Trophoblast cell (in vitro differentiated cells and primary cell): ENCODE results near the gene SDR9C7.

Experiments
- DNase-seq, 2 donors: peaks; one replicate each; pipeline ENCODE4 v3.0.0-alpha.2; 2016
- H2AFZ ChIP-seq: 2 replicates; pipeline ENCODE4 v1.6.1; 2013; ENCODE audit warnings: low read length, moderate library complexity, mild to moderate bottlenecking; ENCODE audit not compliant: insufficient read depth, poor library complexity
- H2AK5ac ChIP-seq: 2 replicates; pipeline ENCODE4 v1.6.1; 2013; ENCODE audit warnings: mild to moderate bottlenecking, low read length
- H2BK120ac ChIP-seq: 2 replicates; pipeline ENCODE4 v1.6.1; 2013; ENCODE audit warnings: low read length, mild to moderate bottlenecking, moderate library complexity; ENCODE audit not compliant: insufficient read depth, poor library complexity
- H2BK12ac ChIP-seq: 2 replicates; pipeline ENCODE4 v1.6.1; 2013; ENCODE audit warnings: mild to moderate bottlenecking, low read length, moderate library complexity
- H2BK5ac ChIP-seq: 2 replicates; pipeline ENCODE4 v1.6.1; 2013; ENCODE audit warnings: low read length, low read depth, moderate library complexity, mild to moderate bottlenecking; ENCODE audit not compliant: poor library complexity
- H3K14ac ChIP-seq: 2 replicates; pipeline ENCODE4 v1.6.1; 2013; ENCODE audit warnings: mild to moderate bottlenecking, low read length
- H3K18ac ChIP-seq: 2 replicates; pipeline ENCODE4 v1.6.1; 2013; ENCODE audit warnings: mild to moderate bottlenecking, low read length
- H3K23ac ChIP-seq: 2 replicates; pipeline ENCODE4 v1.6.1; 2013; ENCODE audit warnings: low read length
- H3K27ac ChIP-seq: 2 replicates; pipeline ENCODE4 v1.5.1; 2013; ENCODE audit warnings: low read depth, mild to moderate bottlenecking, inconsistent platforms, low read length, moderate library complexity
- H3K27me3 ChIP-seq: 2 replicates; pipeline ENCODE4 v1.6.1; 2013; ENCODE audit warnings: inconsistent platforms, mild to moderate bottlenecking, low read length, moderate library complexity; ENCODE audit not compliant: insufficient read depth
- H3K36me3 ChIP-seq, 2 experiments: 1 replicate in 1 of 2; 2 replicates in 1 of 2; pipeline ENCODE4 v1.6.1; 2013; ENCODE audit warnings: low read length in 2 of 2, mild to moderate bottlenecking in 2 of 2, moderate library complexity in 1 of 2; ENCODE audit not compliant: insufficient read depth in 2 of 2, control insufficient read depth in 1 of 2
- H3K4ac ChIP-seq: 2 replicates; pipeline ENCODE4 v1.6.1; 2013; ENCODE audit warnings: low read depth, mild to moderate bottlenecking, low read length, moderate library complexity
- H3K4me1 ChIP-seq, 2 experiments: 1 replicate in 1 of 2; 2 replicates in 1 of 2; pipeline ENCODE4 v1.6.1; 2013; ENCODE audit warnings: low read length in 2 of 2, mild to moderate bottlenecking in 2 of 2, moderate library complexity in 1 of 2; ENCODE audit not compliant: insufficient read depth in 2 of 2, control insufficient read depth in 1 of 2
- H3K4me2 ChIP-seq: 2 replicates; pipeline ENCODE4 v1.6.1; 2013; ENCODE audit warnings: inconsistent platforms, mild to moderate bottlenecking, low read length, moderate library complexity
- H3K4me3 ChIP-seq: 2 replicates; pipeline ENCODE4 v1.5.1; 2013; ENCODE audit warnings: mild to moderate bottlenecking, low read depth, low read length, inconsistent platforms
- H3K79me1 ChIP-seq: one replicate; pipeline ENCODE4 v1.6.1; 2013; ENCODE audit warnings: low read length
- H3K79me2 ChIP-seq: 2 replicates; pipeline ENCODE4 v1.6.1; 2013; ENCODE audit warnings: low read length, mild to moderate bottlenecking; ENCODE audit not compliant: control insufficient read depth, insufficient read depth, poor library complexity
- H3K9ac ChIP-seq: 2 replicates; pipeline ENCODE4 v1.6.1; 2013; ENCODE audit warnings: mild to moderate bottlenecking, low read length
- H3K9me3 ChIP-seq: 2 replicates; pipeline ENCODE4 v1.6.1; 2013; ENCODE audit warnings: low read depth, mild to moderate bottlenecking, control low read depth, inconsistent platforms, low read length; ENCODE audit not compliant: insufficient read depth
- H4K12ac ChIP-seq: 2 replicates; pipeline ENCODE4 v1.6.1; 2013; ENCODE audit warnings: low read depth, mild to moderate bottlenecking, low read length, moderate library complexity
- H4K8ac ChIP-seq: 2 replicates; pipeline ENCODE4 v1.6.1; 2013; ENCODE audit warnings: low read depth, mild to moderate bottlenecking, low read length, moderate library complexity
- H4K91ac ChIP-seq: one replicate; pipeline ENCODE4 v1.6.1; 2013; ENCODE audit warnings: low read depth, mild to moderate bottlenecking, low read length, moderate library complexity
- WGBS: extraction: QIAGEN DNeasy Blood & Tissue Kit; methylation state at CpG from one replicate; pipeline ENCODE4 v1.1.7; 2013; ENCODE audit warnings: missing lambda C conversion rate; ENCODE audit not compliant: insufficient read length, insufficient coverage; ENCODE audit errors: extremely low coverage; 5-methylcytosine and 5-hydroxymethylcytosine counted together

Gene SDR9C7

GRCh38 chr12:56931474-56931978 is 2.7 kb downstream of the SDR9C7 start:
- Histone ChIP-seq H3K27ac (peak overlapping the region; percentile 37), H3K14ac (peak overlapping the region; percentile 89), H3K9me3 (peaks cover 3% of the 10 kb centered on the region), H3K27me3 (no peaks in the 10 kb centered on the region), H3K4me3 (no peak overlapping the region), H2BK12ac (peak overlapping the region; percentile 65), H3K4me2 (peak overlapping the region; percentile 33), H3K79me1 (peaks cover 5% of the 10 kb centered on the region), H3K4ac (peak overlapping the region; percentile 62), H3K36me3 (no peaks in the 10 kb centered on the region), H4K12ac (peak overlapping the region; percentile 63), H4K8ac (peak overlapping the region; percentile 83), H3K23ac (no peak overlapping the region), H2AFZ (peak overlapping the region; percentile 57), H2AK5ac (peak overlapping the region; percentile 43), H3K9ac (no peak overlapping the region), H2BK120ac (peak overlapping the region; percentile 88), H3K18ac (peak overlapping the region; percentile 79), H3K4me1 (peaks cover 8 to 14% of the 10 kb centered on the region in 2 experiments), H4K91ac (peak overlapping the region; percentile 88), H3K79me2 (no peaks in the 10 kb centered on the region), H2BK5ac (peak overlapping the region; percentile 66)
- no CpG with 5 or more reads among the region's 2 CpGs for WGBS
- peak in 1 of 2 donors; percentile 52 for DNase-seq

GRCh38 chr12:56930241-56930640 is 4.0 kb downstream of the SDR9C7 start:
- no peak overlapping the region for H3K9ac ChIP-seq
- no peak overlapping the region for H3K18ac ChIP-seq
- H4K8ac ChIP-seq: no peak overlapping the region
- no peak overlapping the region for H3K27ac ChIP-seq
- no peak overlapping the region for H3K4ac ChIP-seq
- H3K27me3 ChIP-seq: no peaks in the 10 kb centered on the region
- H2AK5ac ChIP-seq: no peak overlapping the region
- no peaks in the 10 kb centered on the region for H3K9me3 ChIP-seq
- H3K79me2 ChIP-seq: no peaks in the 10 kb centered on the region
- H2AFZ ChIP-seq: no peak overlapping the region
- H3K36me3 ChIP-seq: no peaks in the 10 kb centered on the region
- no CpG with 5 or more reads among the region's 8 CpGs for WGBS
- H3K14ac ChIP-seq: no peak overlapping the region
- H2BK12ac ChIP-seq: peak overlapping the region; percentile 23
- H4K12ac ChIP-seq: no peak overlapping the region
- no peak overlapping the region for H3K23ac ChIP-seq
- H3K4me3 ChIP-seq: no peak overlapping the region
- H3K4me2 ChIP-seq: no peak overlapping the region
- peak overlapping the region; percentile 14 for H4K91ac ChIP-seq
- no peak overlapping the region for H2BK5ac ChIP-seq
- H2BK120ac ChIP-seq: peak overlapping the region; percentile 15
- peaks cover 5% of the 10 kb centered on the region for H3K79me1 ChIP-seq
- DNase-seq: no peak
- peaks cover 8 to 14% of the 10 kb centered on the region in 2 experiments for H3K4me1 ChIP-seq

DNA sequence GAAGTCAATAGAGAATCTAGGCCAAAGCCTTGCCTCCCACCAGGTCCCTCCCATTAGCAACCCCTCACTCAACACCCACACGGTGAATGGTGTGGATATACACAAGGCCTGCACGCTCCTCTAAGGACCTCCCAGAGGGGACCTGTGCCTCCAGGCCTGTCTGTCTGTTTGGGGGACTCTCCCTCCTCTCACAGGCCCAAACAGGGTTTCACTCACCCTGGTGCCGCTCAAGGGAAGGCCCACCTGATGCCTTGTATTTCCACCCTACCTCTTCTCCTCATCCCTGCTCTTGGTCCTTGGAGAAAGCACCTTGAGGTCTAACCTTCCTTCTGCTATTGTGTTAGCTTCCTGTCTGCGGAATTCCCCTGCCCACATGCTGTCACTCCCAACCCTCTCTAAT is 4.4 kb downstream of the SDR9C7 start:
- Histone ChIP-seq H2AK5ac (no peak overlapping the region), H3K18ac (no peak overlapping the region), H4K8ac (no peak overlapping the region), H3K9me3 (no peaks in the 10 kb centered on the region), H3K4me2 (no peak overlapping the region), H2BK5ac (no peak overlapping the region), H3K9ac (no peak overlapping the region), H2AFZ (no peak overlapping the region), H3K27ac (no peak overlapping the region), H3K14ac (no peak overlapping the region), H3K4ac (no peak overlapping the region), H3K4me3 (no peak overlapping the region), H3K36me3 (no peaks in the 10 kb centered on the region), H3K23ac (no peak overlapping the region), H3K79me2 (no peaks in the 10 kb centered on the region), H3K4me1 (peaks cover 8 to 14% of the 10 kb centered on the region in 2 experiments), H3K27me3 (no peaks in the 10 kb centered on the region), H4K91ac (no peak overlapping the region), H2BK120ac (no peak overlapping the region), H2BK12ac (no peak overlapping the region), H4K12ac (no peak overlapping the region), H3K79me1 (peaks cover 5% of the 10 kb centered on the region)
- no CpG with 5 or more reads among the region's 4 CpGs for WGBS
- no peak for DNase-seq

DNA sequence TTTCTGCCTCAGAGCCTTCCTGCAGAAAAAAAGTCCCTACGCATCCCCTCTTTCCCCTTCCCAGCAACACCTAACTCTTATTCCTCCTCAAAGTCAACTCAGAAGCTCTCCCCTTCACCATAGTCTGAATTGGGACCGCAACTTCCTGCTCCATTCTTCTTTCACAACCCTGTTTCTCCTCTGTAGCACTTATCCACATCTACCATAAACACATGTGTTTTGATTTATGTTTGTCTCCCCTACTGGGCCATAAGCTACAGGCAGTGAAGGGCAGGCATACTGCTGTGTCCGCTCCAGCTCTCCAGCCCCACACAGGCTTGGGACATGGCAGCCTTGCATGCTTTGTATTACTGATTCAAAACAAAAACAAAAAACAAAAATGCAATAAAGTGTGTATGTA is 5.9 kb downstream of the SDR9C7 start:
- Histone ChIP-seq H3K14ac (no peak overlapping the region), H3K4ac (no peak overlapping the region), H3K79me1 (peaks cover 5% of the 10 kb centered on the region), H3K4me1 (peaks cover 8 to 14% of the 10 kb centered on the region in 2 experiments), H3K79me2 (no peaks in the 10 kb centered on the region), H4K8ac (no peak overlapping the region), H2AFZ (no peak overlapping the region), H3K27me3 (no peaks in the 10 kb centered on the region), H4K12ac (no peak overlapping the region), H3K18ac (no peak overlapping the region), H3K27ac (no peak overlapping the region), H2BK5ac (no peak overlapping the region), H2AK5ac (no peak overlapping the region), H2BK120ac (no peak overlapping the region), H3K9ac (no peak overlapping the region), H3K36me3 (no peaks in the 10 kb centered on the region), H3K4me3 (no peak overlapping the region), H3K23ac (no peak overlapping the region), H2BK12ac (no peak overlapping the region), H4K91ac (no peak overlapping the region), H3K4me2 (no peak overlapping the region), H3K9me3 (no peaks in the 10 kb centered on the region)
- WGBS: no CpG with 5 or more reads among the region's 3 CpGs
- no peak for DNase-seq
